ENCODE data around the gene HECTD1.

HECTD1 gene

GRCh38 chr14:31133133-31133532, 74.5 kb downstream of the HECTD1 start:
- TF ChIP-seq CTCF (conservative IDR thresholded peaks at IDR 0.05), result no peak
- H3K27ac ChIP-seq, result no peak overlapping the region

- no peak overlapping the region for H3K27ac ChIP-seq
- TF ChIP-seq CTCF (conservative IDR thresholded peaks at IDR 0.05), result no peak
Observed at GRCh38 chr14:31128601-31129526, 78.7 kb downstream of the HECTD1 start.

- H3K27ac ChIP-seq, result no peak overlapping the region
- no peak for TF ChIP-seq CTCF (conservative IDR thresholded peaks at IDR 0.05)
Observed at GRCh38 chr14:31127690-31128089, 79.9 kb downstream of the HECTD1 start.

- H3K27ac ChIP-seq, result no peak overlapping the region
- no peak for TF ChIP-seq CTCF (conservative IDR thresholded peaks at IDR 0.05)
Observed at GRCh38 chr14:31126680-31127079, 80.9 kb downstream of the HECTD1 start.

GRCh38 chr14:31125231-31125630, 82.4 kb downstream of the HECTD1 start:
- H3K27ac ChIP-seq, result no peak overlapping the region
- TF ChIP-seq CTCF (conservative IDR thresholded peaks at IDR 0.05), result no peak

GRCh38 chr14:31124197-31124596, 83.4 kb downstream of the HECTD1 start:
- TF ChIP-seq CTCF (conservative IDR thresholded peaks at IDR 0.05), result no peak
- H3K27ac ChIP-seq, result no peak overlapping the region

- TF ChIP-seq CTCF (conservative IDR thresholded peaks at IDR 0.05), result no peak
- no peak overlapping the region for H3K27ac ChIP-seq
Observed at GRCh38 chr14:31122921-31123320, 84.7 kb downstream of the HECTD1 start.

All from VCaP (cell line).